ENCODE results near the gene CTAGE9.
"Not testable (repeated sequence)": the region's sequence is repeated elsewhere in the genome, so short reads cannot be mapped to it uniquely, and the experiment has no call there.

The CTAGE9 gene

GRCh38 chr6:131721161-131721560 is 10.3 kb upstream of the CTAGE9 start:
- no peaks in the 10 kb centered on the region for H3K36me3 ChIP-seq (ENCODE audit: insufficient read depth)
- no peak overlapping the region for H3K9ac ChIP-seq
- no peak overlapping the region for H3K4me2 ChIP-seq
- no peak overlapping the region for H3K4me3 ChIP-seq (IDR thresholded peaks at IDR 0.05; ENCODE audit: insufficient read depth, low read depth, low read length)
- no peaks in the 10 kb centered on the region for H4K20me1 ChIP-seq (ENCODE audit: insufficient read depth)
- H3K4me1 ChIP-seq (ENCODE audit: low read depth, poor library complexity, severe bottlenecking) = no peaks in the 10 kb centered on the region
- no peak overlapping the region for H2AFZ ChIP-seq (ENCODE audit: low read depth)
- H3K27me3 ChIP-seq (ENCODE audit: insufficient read depth, low read depth) = no peaks in the 10 kb centered on the region
- H3K27ac ChIP-seq = no peak overlapping the region
- no peak for TF ChIP-seq CTCF (conservative IDR thresholded peaks at IDR 0.05; ENCODE audit: low read depth, low read length)
- H3K79me2 ChIP-seq (ENCODE audit: insufficient read depth, low read depth) = no peaks in the 10 kb centered on the region

GRCh38 chr6:131717836-131718542 is 7.2 kb upstream of the CTAGE9 start:
- Histone ChIP-seq H3K36me3 (ENCODE audit: insufficient read depth) (no peaks in the 10 kb centered on the region), H3K27ac (no peak overlapping the region)

GRCh38 chr6:131715567-131715966 is 4.8 kb upstream of the CTAGE9 start:
- not testable (repeated sequence) for H3K36me3 ChIP-seq (ENCODE audit: insufficient read depth); H3K27ac ChIP-seq; H3K4me2 ChIP-seq; H3K9ac ChIP-seq; H4K20me1 ChIP-seq (ENCODE audit: insufficient read depth); H3K79me2 ChIP-seq (ENCODE audit: insufficient read depth, low read depth); H3K4me3 ChIP-seq (IDR thresholded peaks at IDR 0.05; ENCODE audit: insufficient read depth, low read depth, low read length); H3K27me3 ChIP-seq (ENCODE audit: insufficient read depth, low read depth); H2AFZ ChIP-seq (ENCODE audit: low read depth); H3K4me1 ChIP-seq (ENCODE audit: low read depth, poor library complexity, severe bottlenecking)

More at GRCh38 chr6:131717836-131718542, 7.2 kb upstream of the CTAGE9 start:
- Histone ChIP-seq H2AFZ (ENCODE audit: low read depth) (no peak overlapping the region), H3K4me2 (no peak overlapping the region), H4K20me1 (ENCODE audit: insufficient read depth) (no peaks in the 10 kb centered on the region), H3K9ac (no peak overlapping the region), H3K4me3 (IDR thresholded peaks at IDR 0.05; ENCODE audit: insufficient read depth, low read depth, low read length) (no peak overlapping the region), H3K79me2 (ENCODE audit: insufficient read depth, low read depth) (no peaks in the 10 kb centered on the region), H3K27me3 (ENCODE audit: insufficient read depth, low read depth) (no peaks in the 10 kb centered on the region), H3K4me1 (ENCODE audit: low read depth, poor library complexity, severe bottlenecking) (no peaks in the 10 kb centered on the region)
- no peak for TF ChIP-seq CTCF (conservative IDR thresholded peaks at IDR 0.05; ENCODE audit: low read depth, low read length)

- not testable (repeated sequence) for H3K9ac ChIP-seq; H3K79me2 ChIP-seq (ENCODE audit: insufficient read depth, low read depth); H4K20me1 ChIP-seq (ENCODE audit: insufficient read depth); H3K27ac ChIP-seq; H3K4me3 ChIP-seq (IDR thresholded peaks at IDR 0.05; ENCODE audit: insufficient read depth, low read depth, low read length); H3K4me1 ChIP-seq (ENCODE audit: low read depth, poor library complexity, severe bottlenecking); H3K36me3 ChIP-seq (ENCODE audit: insufficient read depth); H3K4me2 ChIP-seq; H2AFZ ChIP-seq (ENCODE audit: low read depth); H3K27me3 ChIP-seq (ENCODE audit: insufficient read depth, low read depth)
These were observed 6.9 kb downstream of the CTAGE9 start for GRCh38 chr6:131703905-131704304.

- not testable (repeated sequence) for H3K9ac ChIP-seq; H3K79me2 ChIP-seq (ENCODE audit: insufficient read depth, low read depth)
These were observed 10.0 kb downstream of the CTAGE9 start for GRCh38 chr6:131700851-131701250.

GRCh38 chr6:131696956-131697355 is 13.9 kb downstream of the CTAGE9 start:
- Histone ChIP-seq H2AFZ (ENCODE audit: low read depth) (no peak overlapping the region), H3K27ac (no peak overlapping the region), H3K4me2 (no peak overlapping the region), H3K27me3 (ENCODE audit: insufficient read depth, low read depth) (no peaks in the 10 kb centered on the region), H3K79me2 (ENCODE audit: insufficient read depth, low read depth) (no peaks in the 10 kb centered on the region), H3K4me1 (ENCODE audit: low read depth, poor library complexity, severe bottlenecking) (no peaks in the 10 kb centered on the region), H3K4me3 (IDR thresholded peaks at IDR 0.05; ENCODE audit: insufficient read depth, low read depth, low read length) (no peak overlapping the region), H3K9ac (no peak overlapping the region), H4K20me1 (ENCODE audit: insufficient read depth) (no peaks in the 10 kb centered on the region), H3K36me3 (ENCODE audit: insufficient read depth) (no peaks in the 10 kb centered on the region)
- TF ChIP-seq CTCF (conservative IDR thresholded peaks at IDR 0.05; ENCODE audit: low read depth, low read length) = no peak

More at GRCh38 chr6:131700851-131701250, 10.0 kb downstream of the CTAGE9 start:
- H2AFZ ChIP-seq (ENCODE audit: low read depth); H4K20me1 ChIP-seq (ENCODE audit: insufficient read depth); H3K36me3 ChIP-seq (ENCODE audit: insufficient read depth); H3K27me3 ChIP-seq (ENCODE audit: insufficient read depth, low read depth); H3K4me1 ChIP-seq (ENCODE audit: low read depth, poor library complexity, severe bottlenecking); H3K4me3 ChIP-seq (IDR thresholded peaks at IDR 0.05; ENCODE audit: insufficient read depth, low read depth, low read length); H3K4me2 ChIP-seq; H3K27ac ChIP-seq: not testable (repeated sequence)
